Naive thymus-derived CD8-positive, alpha-beta T cell (primary cell): ENCODE measurements around the gene LIMCH1. TPM values are rescaled to one million over a fixed set of nuclear protein-coding genes. Genes with fewer than 3 reads are reported as not detected.

ENCODE experiments used
- ATAC-seq, 2 donors: fragments of 150-1000 bp; cut with Tn5 transposase in 1 of 2; sonication (Bioruptor Pico), chemical (Tn5 transposase) in 1 of 2; 1 replicate in 1 of 2; 2 replicates in 1 of 2; pipeline ENCODE4 v1.10.0; 2021; ENCODE audit warnings: mild to moderate bottlenecking in 2 of 2, moderate library complexity in 2 of 2
- POLR2A ChIA-PET: fragments of 350-600 bp; sonication (Branson Sonifier 250); formaldehyde crosslinking; loops from one replicate; lab custom pipeline; 2021; ENCODE audit warnings: antibody characterized with exemption; lab: Charles Lee
- DNase-seq, 10 donors: peaks; one replicate each; pipeline versions ENCODE4 v3.0.0 to v3.0.0-alpha.2; 2020 to 2022
- H3K27ac Mint-ChIP-seq, 10 donors: one replicate each; pipeline ENCODE4 v1.8.0; 2020 to 2022; ENCODE audit warnings: mild to moderate bottlenecking in 10 of 10, mixed read lengths in 10 of 10, moderate library complexity in 4 of 10, inconsistent platforms in 1 of 10
- H3K27me3 Mint-ChIP-seq, 5 donors: one replicate each; pipeline ENCODE4 v1.8.0; 2021 to 2022; ENCODE audit warnings: mixed read lengths in 5 of 5
- H3K36me3 Mint-ChIP-seq, 3 donors: one replicate each; pipeline ENCODE4 v1.8.0; 2020 to 2022; ENCODE audit warnings: mixed read lengths in 3 of 3, mild to moderate bottlenecking in 2 of 3, inconsistent platforms in 1 of 3
- H3K4me1 Mint-ChIP-seq, 4 donors: one replicate each; pipeline ENCODE4 v1.8.0; 2021 to 2022; ENCODE audit warnings: mixed read lengths in 4 of 4
- H3K4me3 Mint-ChIP-seq, 10 donors: one replicate each; pipeline ENCODE4 v1.8.0; 2020 to 2022; ENCODE audit warnings: mild to moderate bottlenecking in 10 of 10, mixed read lengths in 10 of 10, moderate library complexity in 6 of 10, inconsistent platforms in 1 of 10
- H3K9me3 Mint-ChIP-seq, 9 donors: one replicate each; pipeline ENCODE4 v1.8.0; 2020 to 2022; ENCODE audit warnings: mixed read lengths in 9 of 9, mild to moderate bottlenecking in 3 of 9, inconsistent platforms in 1 of 9, moderate library complexity in 1 of 9
- polyA plus RNA-seq, 3 donors: library from polyadenylated mRNA; unstranded; fragments of 300-500 nt; fragmentation: Illumina TruSeq; gene quantifications; one replicate each; pipeline ENCODE4 v1.2.3, GENCODE V29; 2021
- total RNA-seq, 8 experiments: library from RNA in 2 of 8; stranded (reverse) in 2 of 8; gene quantifications; one replicate each; pipeline ENCODE4 v1.2.3 and lab custom pipeline; 2021 to 2026

LIMCH1 gene
- total and polyA plus RNA-seq, 5 experiments from 2014 or later: not detected

DNA sequence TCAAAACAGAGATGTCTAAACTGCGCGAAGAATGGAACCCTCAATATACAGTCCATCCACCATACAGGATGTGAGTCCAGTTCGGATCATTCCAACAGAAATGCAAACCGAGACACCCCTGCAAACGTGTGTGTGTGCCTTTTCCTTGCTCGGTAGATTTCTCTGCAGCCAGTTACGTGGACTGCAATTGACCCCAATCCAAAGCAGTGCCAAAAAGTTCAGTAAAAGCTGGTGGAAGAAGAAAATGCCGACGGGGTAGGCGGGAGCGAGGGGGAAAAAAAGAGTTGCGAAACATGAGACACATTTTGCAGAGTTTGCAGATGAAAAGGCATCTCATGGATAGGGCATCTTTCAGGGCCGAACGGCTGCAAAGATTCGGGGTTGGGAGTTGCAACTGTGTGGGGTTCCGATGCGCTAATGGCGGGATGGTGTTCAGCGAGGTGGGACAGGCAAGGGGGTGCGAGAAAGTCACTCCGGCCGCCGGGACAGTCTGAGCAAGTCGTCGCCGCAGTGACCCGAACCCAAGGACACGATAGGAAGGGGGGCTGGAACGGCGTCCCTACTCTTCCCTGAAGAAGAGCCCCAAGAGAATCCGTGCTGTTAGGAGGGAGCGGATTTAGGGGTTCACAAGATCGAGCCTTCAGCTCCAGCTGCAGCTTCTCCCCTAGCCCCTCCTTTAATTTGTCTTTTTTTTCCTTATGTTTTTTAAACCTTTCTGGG lies 206.8 kb downstream of the LIMCH1 start:
- Mint-ChIP-seq H3K9me3 (peaks cover 0 to 13% (median 3%) of the 10 kb centered on the region in 9 donors), H3K4me3 (peak overlapping the region in 2 of 10 donors; percentile 15 to 29), H3K4me1 (peaks cover 0 to 3% (median 2%) of the 10 kb centered on the region in 4 donors), H3K36me3 (peaks cover 0 to 13% (median 8%) of the 10 kb centered on the region in 3 donors), H3K27ac (peak overlapping the region in 1 of 10 donors; percentile 87), H3K27me3 (peaks cover 25 to 89% (median 59%) of the 10 kb centered on the region in 5 donors)
- POLR2A ChIA-PET: no interaction called here
- ATAC-seq (no peak), DNase-seq (no peak)

DNA sequence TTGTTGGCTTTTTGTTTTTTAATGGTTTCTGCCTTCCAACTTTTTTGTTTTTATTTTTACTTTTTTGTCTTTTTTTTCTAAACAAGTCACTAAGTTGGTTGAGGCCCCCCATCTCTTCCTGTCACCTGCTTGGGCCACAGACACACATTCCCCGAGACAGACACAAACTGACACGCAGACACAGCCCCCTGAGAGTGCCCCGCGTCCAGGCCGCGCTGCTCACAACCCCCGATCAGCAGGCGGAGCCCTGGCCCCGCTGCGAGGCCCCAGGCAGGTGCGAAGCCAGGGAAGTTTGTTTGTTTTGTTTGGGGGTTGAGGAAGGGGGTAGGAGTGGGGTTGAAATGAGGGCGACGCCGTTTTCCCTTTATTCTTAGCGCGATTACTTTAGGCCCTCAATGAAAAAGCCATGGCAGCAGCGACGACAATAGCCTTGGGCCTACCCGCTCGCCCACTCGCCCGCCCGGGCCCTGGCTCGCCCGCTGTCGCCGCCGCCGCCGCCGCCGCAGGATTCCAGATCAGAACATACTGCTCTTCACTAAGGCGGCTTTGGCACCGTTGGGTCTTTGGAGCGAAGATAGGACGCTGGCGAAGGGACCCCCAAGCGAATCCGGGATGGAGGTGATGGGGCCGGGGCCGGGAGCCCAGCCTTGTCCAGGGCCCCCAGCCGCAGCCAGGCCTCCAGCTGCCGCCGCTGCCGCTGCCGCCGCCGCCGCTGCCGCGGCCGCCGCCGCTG lies 207.5 kb downstream of the LIMCH1 start:
- DNase-seq (no peak), ATAC-seq (no peak)
- Mint-ChIP-seq H3K36me3 (peaks cover 0 to 13% (median 8%) of the 10 kb centered on the region in 3 donors), H3K27ac (peak overlapping the region in 1 of 10 donors; percentile 62), H3K4me1 (peaks cover 0 to 5% (median 2%) of the 10 kb centered on the region in 4 donors), H3K4me3 (peak overlapping the region in 1 of 10 donors; percentile 29), H3K9me3 (peaks cover 0 to 13% (median 3%) of the 10 kb centered on the region in 9 donors), H3K27me3 (peaks cover 25 to 91% (median 63%) of the 10 kb centered on the region in 5 donors)
- POLR2A ChIA-PET: no interaction called here

DNA sequence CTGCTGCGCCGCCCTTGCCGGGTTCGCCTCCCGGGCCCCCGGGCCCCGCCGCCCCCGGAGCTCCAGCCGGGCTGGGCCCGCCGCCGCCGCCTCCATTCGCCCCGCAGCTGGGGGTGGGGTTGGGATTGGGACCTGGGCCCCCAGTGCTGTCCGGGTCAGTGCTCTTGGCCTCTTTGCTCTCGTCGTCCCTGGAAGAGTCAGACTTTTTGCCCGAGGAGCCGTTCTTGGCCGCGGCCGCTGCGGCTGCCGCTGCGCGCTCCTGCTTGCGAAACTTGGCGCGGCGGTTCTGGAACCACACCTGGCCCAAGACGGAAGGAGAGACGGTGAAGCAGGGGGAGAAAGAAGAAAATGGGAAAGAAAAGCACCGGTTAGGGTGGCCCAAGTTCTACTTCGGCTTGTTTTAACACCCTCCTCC lies 208.1 kb downstream of the LIMCH1 start:
- POLR2A ChIA-PET: no interaction called here
- Mint-ChIP-seq H3K27ac (no peak overlapping the region), H3K4me1 (peaks cover 0 to 5% (median 2%) of the 10 kb centered on the region in 4 donors), H3K36me3 (peaks cover 0 to 13% (median 8%) of the 10 kb centered on the region in 3 donors), H3K4me3 (no peak overlapping the region), H3K9me3 (peaks cover 0 to 14% (median 3%) of the 10 kb centered on the region in 9 donors), H3K27me3 (peaks cover 27 to 91% (median 64%) of the 10 kb centered on the region in 5 donors)
- ATAC-seq: no peak
- no peak for DNase-seq

DNA sequence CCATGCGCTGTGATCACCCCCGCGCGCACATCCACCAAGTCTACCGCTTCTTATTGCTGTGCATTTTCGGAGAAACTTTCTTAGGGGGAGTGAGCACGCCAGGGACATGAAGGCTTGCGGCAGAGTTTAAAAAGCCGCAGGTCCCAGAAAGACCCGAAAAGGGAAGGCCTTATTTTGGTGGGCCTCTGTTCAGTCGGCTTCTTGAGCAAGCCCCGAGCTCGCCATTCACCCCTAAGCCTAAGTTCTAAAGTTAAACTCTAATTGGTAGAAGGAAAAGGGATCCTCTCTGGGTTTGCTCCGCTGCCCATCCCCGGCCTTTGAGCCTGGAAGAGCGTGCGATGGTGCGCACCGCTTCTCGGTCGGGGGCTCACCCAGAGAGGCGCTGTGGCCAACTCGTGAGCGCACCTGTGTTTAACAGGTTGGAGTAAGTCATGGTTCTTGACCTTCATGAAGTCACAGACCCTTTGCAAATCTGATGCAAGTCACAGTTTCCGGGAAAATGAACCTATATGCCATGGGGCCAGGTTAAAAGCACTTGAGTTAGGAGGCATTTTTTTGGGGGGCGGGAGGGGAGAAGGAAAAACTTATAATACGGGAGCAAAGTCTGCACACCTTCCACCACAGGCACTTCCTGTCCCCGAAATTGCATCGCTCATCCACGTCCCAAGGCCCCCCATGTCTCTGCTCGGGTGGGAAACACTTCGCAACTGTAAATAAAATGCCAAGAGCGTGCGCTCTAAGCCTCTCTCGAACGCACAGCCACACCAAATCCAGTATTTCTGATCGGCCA lies 208.7 kb downstream of the LIMCH1 start:
- Mint-ChIP-seq H3K27me3 (peaks cover 29 to 91% (median 67%) of the 10 kb centered on the region in 5 donors), H3K4me3 (no peak overlapping the region), H3K4me1 (peaks cover 0 to 5% (median 2%) of the 10 kb centered on the region in 4 donors), H3K27ac (peak overlapping the region in 1 of 10 donors; percentile 49), H3K36me3 (peaks cover 0 to 13% (median 8%) of the 10 kb centered on the region in 3 donors), H3K9me3 (peaks cover 0 to 14% (median 3%) of the 10 kb centered on the region in 9 donors)
- ATAC-seq (no peak), DNase-seq (no peak)
- POLR2A ChIA-PET: no interaction called here

DNA sequence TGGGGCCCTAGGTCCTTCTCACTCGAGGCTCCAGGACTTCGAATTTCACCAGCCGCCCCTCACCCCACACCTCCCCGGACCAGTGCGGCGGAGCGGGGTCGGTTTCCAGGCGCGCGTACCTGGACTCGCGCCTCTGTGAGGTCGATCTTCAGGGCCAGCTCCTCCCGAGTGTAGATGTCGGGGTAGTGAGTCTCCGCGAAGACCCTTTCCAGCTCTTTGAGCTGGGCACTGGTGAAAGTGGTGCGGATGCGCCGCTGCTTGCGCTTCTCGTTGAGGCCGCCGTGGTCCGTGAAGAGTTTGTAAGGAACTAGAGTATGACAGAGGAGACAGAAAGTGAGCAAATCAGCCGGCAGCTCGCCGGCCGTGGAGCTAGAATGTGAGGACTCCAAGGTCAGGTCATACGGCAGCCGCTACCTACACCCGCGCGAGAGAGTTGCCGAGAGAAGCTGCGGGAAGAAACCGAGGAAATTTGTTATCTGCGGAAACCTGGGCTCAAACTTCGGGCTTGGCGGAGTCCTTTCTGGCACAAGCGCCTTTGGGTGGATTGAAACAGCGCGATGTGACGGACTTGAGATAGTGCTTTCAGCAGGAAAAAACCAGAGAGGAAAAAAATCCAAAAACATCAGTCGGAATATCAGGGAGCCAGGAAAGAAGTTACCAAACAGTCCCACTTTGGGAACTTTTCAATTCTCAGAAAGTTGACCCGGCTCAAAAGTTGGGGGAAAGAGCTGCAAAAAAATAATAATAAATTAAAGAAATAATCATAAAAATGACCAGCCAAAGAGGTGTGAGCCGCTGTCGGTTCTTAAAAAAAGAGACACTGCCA lies 209.5 kb downstream of the LIMCH1 start:
- peaks cover 34 to 91% (median 70%) of the 10 kb centered on the region in 5 donors for H3K27me3 Mint-ChIP-seq
- H3K4me3 Mint-ChIP-seq: no peak overlapping the region
- H3K9me3 Mint-ChIP-seq: peaks cover 0 to 14% (median 3%) of the 10 kb centered on the region in 9 donors
- peak overlapping the region in 1 of 10 donors; percentile 49 for H3K27ac Mint-ChIP-seq
- H3K4me1 Mint-ChIP-seq: peaks cover 0 to 5% (median 2%) of the 10 kb centered on the region in 4 donors
- POLR2A ChIA-PET: no interaction called here
- DNase-seq: no peak
- ATAC-seq: no peak
- peaks cover 0 to 13% (median 8%) of the 10 kb centered on the region in 3 donors for H3K36me3 Mint-ChIP-seq

DNA sequence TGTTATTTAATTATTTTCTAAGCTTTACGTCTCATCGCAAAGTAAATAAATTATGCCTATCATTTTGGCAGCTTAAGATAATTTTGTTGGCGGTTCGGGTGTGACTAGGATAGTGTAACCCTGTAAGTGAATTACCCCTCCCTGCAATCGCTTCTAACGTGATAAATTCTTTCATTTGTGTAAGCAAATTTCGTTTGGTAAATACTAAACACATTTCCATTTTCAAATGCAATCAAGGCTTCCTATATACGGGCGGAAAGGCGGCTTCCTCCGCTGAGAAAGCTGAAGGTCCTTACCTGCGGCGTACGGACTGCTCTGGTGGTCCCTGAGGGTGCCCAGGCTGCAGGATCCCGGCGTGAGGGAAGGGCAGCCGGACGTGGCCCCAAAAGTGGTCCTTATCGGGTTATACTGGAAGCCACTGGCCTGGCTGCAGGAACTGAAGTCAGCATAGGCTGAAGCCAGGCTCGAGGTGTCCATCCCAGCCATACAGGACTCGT lies 210.2 kb downstream of the LIMCH1 start:
- Mint-ChIP-seq H3K4me1 (peaks cover 0 to 5% (median 2%) of the 10 kb centered on the region in 4 donors), H3K27me3 (peaks cover 38 to 93% (median 70%) of the 10 kb centered on the region in 5 donors), H3K4me3 (no peak overlapping the region), H3K36me3 (peaks cover 0 to 13% (median 8%) of the 10 kb centered on the region in 3 donors), H3K9me3 (peaks cover 0 to 14% (median 3%) of the 10 kb centered on the region in 9 donors), H3K27ac (no peak overlapping the region)
- POLR2A ChIA-PET: no interaction called here
- DNase-seq (no peak), ATAC-seq (no peak)

DNA sequence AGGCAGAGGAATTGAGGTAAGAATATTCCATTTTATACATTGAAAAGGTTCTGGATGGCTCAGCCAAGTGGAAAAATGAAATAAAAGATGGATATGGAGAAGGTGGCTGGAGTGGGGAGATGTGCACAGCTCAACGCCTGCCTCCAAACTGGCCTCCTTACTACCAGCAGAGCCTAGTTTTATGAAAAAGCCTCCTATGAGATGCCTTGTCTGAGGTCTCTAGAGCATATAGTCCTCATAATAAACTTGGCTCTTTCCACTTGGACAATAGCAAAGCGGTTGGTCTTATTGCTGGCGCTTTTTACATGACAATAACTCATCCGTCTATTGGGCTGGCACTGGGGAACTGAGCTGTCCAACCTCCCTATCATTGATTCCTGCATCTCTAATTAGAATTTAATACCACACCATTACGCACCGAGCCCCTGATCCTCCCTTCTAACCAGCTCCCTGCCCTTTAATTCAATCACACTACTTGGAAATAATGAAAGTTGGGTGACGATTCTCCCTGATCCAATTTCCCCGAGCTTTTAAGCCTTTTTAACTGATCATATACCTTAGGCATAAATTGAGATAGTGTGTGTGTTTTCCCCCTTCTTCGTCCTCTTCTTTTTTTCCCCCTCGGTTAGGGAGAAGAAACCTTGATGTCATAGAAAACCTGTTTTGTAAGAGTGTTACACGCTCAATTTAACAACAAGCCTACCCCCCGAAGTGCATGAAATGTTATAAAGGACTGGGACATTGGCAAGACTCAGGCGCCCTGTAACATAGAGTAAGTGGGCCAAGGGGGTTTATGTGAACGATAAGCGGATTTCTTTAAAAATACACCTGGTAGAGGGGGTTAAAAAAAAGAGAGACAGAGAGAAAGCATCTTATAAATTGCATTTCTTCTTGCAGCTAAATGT lies 210.9 kb downstream of the LIMCH1 start, which contains the start of gene PHOX2B:
Gene PHOX2B, minus strand, starts transcription at position 155 of the 905 bp plus-strand sequence. Its CDS starts 115 bp downstream, at position 40.
- Mint-ChIP-seq H3K36me3 (peaks cover 0 to 13% (median 8%) of the 10 kb centered on the region in 3 donors), H3K27me3 (peaks cover 42 to 98% (median 75%) of the 10 kb centered on the region in 5 donors), H3K27ac (peak within 1 kb of the TSS in 1 of 10 donors; percentile 24), H3K4me1 (peaks cover 0 to 5% (median 2%) of the 10 kb centered on the region in 4 donors), H3K9me3 (peaks cover 0 to 14% (median 3%) of the 10 kb centered on the region in 9 donors), H3K4me3 (no peak within 1 kb of the TSS)
- no peak for ATAC-seq
- no peak for DNase-seq
- POLR2A ChIA-PET: no interaction called here

DNA sequence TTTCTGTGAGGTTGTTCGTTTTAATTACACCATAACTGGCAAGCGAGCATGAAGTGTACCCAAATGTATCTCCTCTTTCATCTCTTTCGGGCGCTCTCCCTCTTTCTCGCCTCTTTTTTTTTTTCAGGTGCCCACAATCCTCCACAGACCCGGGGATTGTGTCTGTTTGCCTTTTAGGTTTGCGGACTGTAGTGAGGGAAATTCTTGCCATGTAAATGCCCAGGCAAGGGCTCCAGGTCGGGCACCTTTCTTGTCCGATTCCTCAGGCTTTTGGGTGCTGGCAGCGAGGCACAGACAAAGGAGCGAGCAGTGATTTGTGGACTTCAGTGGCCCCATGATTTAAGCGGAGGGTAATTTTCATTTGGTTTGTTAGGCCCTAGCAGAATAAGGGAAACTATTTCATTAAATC lies 211.7 kb downstream of the LIMCH1 start:
- Mint-ChIP-seq H3K9me3 (peaks cover 0 to 10% (median 0%) of the 10 kb centered on the region in 9 donors), H3K4me3 (no peak overlapping the region), H3K4me1 (peaks cover 0 to 3% (median 0%) of the 10 kb centered on the region in 4 donors), H3K27me3 (peaks cover 38 to 98% (median 72%) of the 10 kb centered on the region in 5 donors), H3K36me3 (peaks cover 0 to 8% (median under 1%) of the 10 kb centered on the region in 3 donors), H3K27ac (no peak overlapping the region)
- DNase-seq (no peak), ATAC-seq (no peak)
- POLR2A ChIA-PET: no interaction called here
